HepG2 (cell line): ENCODE measurements around the gene SPTB. TPM values are rescaled to one million over a fixed set of nuclear protein-coding genes. Genes with fewer than 3 reads are reported as not detected.

Experiments
- ATAC-seq: fragments of 200-7000 bp; cut with Tn5 transposase; 3 replicates; pipeline ENCODE4 v1.9.1; 2020; ENCODE audit warnings: mild to moderate bottlenecking, moderate library complexity
- BruUV-seq: library from RNA; stranded (reverse); fragments of 400-500 nt; replicated peaks from 2 replicates; lab custom pipeline; 2021; lab: Mats Ljungman, UMichigan
- CTCF ChIA-PET: fragments of 300-600 bp; formaldehyde crosslinking; extraction: SDS; loops from one replicate; lab custom pipeline; 2021; ENCODE audit warnings: low total read pairs, inconsistent platforms, low intra/inter-chr PET ratio; lab: Yijun Ruan, JAX
- POLR2A ChIA-PET: fragments of 350-600 bp; sonication (Branson Sonifier 250); formaldehyde crosslinking; loops from one replicate; lab custom pipeline; 2020; ENCODE audit warnings: antibody characterized with exemption, inconsistent platforms; lab: Yijun Ruan, JAX
- DNase-seq: peaks from one replicate; pipeline ENCODE4 v3.0.0-alpha.2; 2015; ENCODE audit warnings: low spot score
- FAIRE-seq: peaks from 3 replicates; lab custom pipeline; 2011; peaks lifted over from hg19 to GRCh38; lab: Jason Lieb, UNC
- H2AFZ ChIP-seq: one replicate; pipeline ENCODE4 v1.6.1; 2011; ENCODE audit warnings: low read length, inconsistent platforms
- H3K27ac ChIP-seq: fragments of 300-600 bp; 3 replicates; pipeline ENCODE4 v1.8.0; 2011; ENCODE audit warnings: mixed run types, mild to moderate bottlenecking, mixed read lengths, low read length, inconsistent platforms; ENCODE audit not compliant: insufficient read depth; ENCODE audit errors: extremely low read length
- H3K27me3 ChIP-seq, 2 experiments: fragments of 200-600 bp in 1 of 2; 2 replicates in 1 of 2; 3 replicates in 1 of 2; pipeline versions ENCODE4 v1.6.0 to v1.8.0; 2011; ENCODE audit warnings: low read length in 2 of 2, mild to moderate bottlenecking in 2 of 2, moderate library complexity in 2 of 2, inconsistent platforms in 1 of 2; ENCODE audit not compliant: insufficient read depth in 2 of 2, control insufficient read depth in 1 of 2
- H3K36me3 ChIP-seq, 2 experiments: fragments of 200-600 bp in 1 of 2; replicated peaks in 1 of 2; 2 replicates in 1 of 2; 3 replicates in 1 of 2; pipeline versions ENCODE4 v1.5.1 to v1.8.0; 2011; ENCODE audit warnings: low read length in 2 of 2, inconsistent platforms in 1 of 2; ENCODE audit not compliant: insufficient read depth in 2 of 2, control insufficient read depth in 1 of 2
- H3K4me1 ChIP-seq: 2 replicates; pipeline ENCODE4 v1.5.1; 2012; ENCODE audit warnings: low read length, inconsistent platforms; ENCODE audit not compliant: insufficient read depth
- H3K4me2 ChIP-seq: 2 replicates; pipeline ENCODE4 v1.6.0; 2011; ENCODE audit warnings: low read depth, low read length, inconsistent platforms
- H3K4me3 ChIP-seq, 3 experiments: fragments of 200-600 bp in 1 of 3; sonication (generic), shearing (Covaris generic) in 1 of 3; replicated peaks in 1 of 3; 2 replicates each; pipeline ENCODE4 v1.5.1; 2011 to 2016; ENCODE audit warnings: low read length in 3 of 3, inconsistent platforms in 2 of 3, low read depth in 2 of 3, mild to moderate bottlenecking in 2 of 3, control low read depth in 1 of 3, mixed read lengths in 1 of 3; ENCODE audit not compliant: insufficient read depth in 1 of 3
- H3K79me2 ChIP-seq: one replicate; pipeline ENCODE4 v1.6.1; 2011; ENCODE audit warnings: low read length, inconsistent platforms; ENCODE audit not compliant: insufficient read depth
- H3K9ac ChIP-seq: 2 replicates; pipeline ENCODE4 v1.6.0; 2011; ENCODE audit warnings: mild to moderate bottlenecking, low read depth, low read length, inconsistent platforms; ENCODE audit not compliant: insufficient read depth
- H3K9me3 ChIP-seq: 2 replicates; pipeline ENCODE4 v1.5.1; 2012; ENCODE audit warnings: mild to moderate bottlenecking, low read length
- H4K20me1 ChIP-seq: 2 replicates; pipeline ENCODE4 v1.6.0; 2011; ENCODE audit warnings: inconsistent platforms, mild to moderate bottlenecking, low read length, moderate library complexity; ENCODE audit not compliant: insufficient read depth
- CAMTA2 ChIP-seq: sonication (generic); formaldehyde crosslinking; IDR thresholded peaks from 2 replicates; pipeline ENCODE4 v1.4.0; 2020; ENCODE audit warnings: mild to moderate bottlenecking, missing genetic modification reagents, borderline replicate concordance
- GATA4 ChIP-seq: sonication (generic); IDR thresholded peaks from 2 replicates; pipeline ENCODE4 v1.6.1; 2016; ENCODE audit warnings: antibody characterized with exemption, low read depth, borderline replicate concordance
- HMGXB4 ChIP-seq, 2 experiments: sonication (generic) in 1 of 2; formaldehyde crosslinking in 1 of 2; IDR thresholded peaks; 2 replicates each; pipeline versions ENCODE4 v1.4.0 to v1.6.1; 2018 to 2020; ENCODE audit warnings: missing genetic modification reagents in 2 of 2, borderline replicate concordance in 1 of 2, low read depth in 1 of 2, mild to moderate bottlenecking in 1 of 2, missing biosample characterization in 1 of 2
- IRX3 ChIP-seq: sonication (generic); formaldehyde crosslinking; IDR thresholded peaks from 2 replicates; pipeline ENCODE4 v1.8.1; 2023; ENCODE audit warnings: mild to moderate bottlenecking, low read depth, missing genetic modification reagents, borderline replicate concordance
- KDM3A ChIP-seq: IDR thresholded peaks from 2 replicates; pipeline ENCODE4 v1.6.1; 2018; ENCODE audit warnings: low read depth, missing compliant biosample characterization
- KLF15 ChIP-seq: sonication (generic); formaldehyde crosslinking; IDR thresholded peaks from 2 replicates; pipeline ENCODE4 v1.8.1; 2023; ENCODE audit warnings: borderline replicate concordance, mild to moderate bottlenecking, inconsistent platforms, missing genetic modification reagents, mixed read lengths
- MTA3 ChIP-seq: sonication (generic); formaldehyde crosslinking; IDR thresholded peaks from 2 replicates; pipeline ENCODE4 v1.4.0; 2020; ENCODE audit warnings: missing genetic modification reagents
- RELA ChIP-seq: sonication (generic); formaldehyde crosslinking; IDR thresholded peaks from 2 replicates; pipeline ENCODE4 v1.4.0; 2020; ENCODE audit warnings: missing genetic modification reagents
- SMYD3 ChIP-seq: sonication (generic); formaldehyde crosslinking; IDR thresholded peaks from 2 replicates; pipeline ENCODE4 v1.8.1; 2023; ENCODE audit warnings: mild to moderate bottlenecking, missing genetic modification reagents
- ZBTB49 ChIP-seq: sonication (generic); formaldehyde crosslinking; IDR thresholded peaks from 2 replicates; pipeline ENCODE4 v1.4.0; 2020; ENCODE audit warnings: missing genetic modification reagents, borderline replicate concordance
- ZNF205 ChIP-seq: IDR thresholded peaks from 2 replicates; pipeline ENCODE4 v1.6.1; 2018; ENCODE audit warnings: missing biosample characterization, missing genetic modification reagents
- ZNF687 ChIP-seq: sonication (generic); formaldehyde crosslinking; IDR thresholded peaks from 2 replicates; pipeline ENCODE4 v1.5.1; 2020; ENCODE audit warnings: mild to moderate bottlenecking, missing genetic modification reagents, moderate library complexity
- ZNF720 ChIP-seq: sonication (generic); formaldehyde crosslinking; IDR thresholded peaks from 2 replicates; pipeline ENCODE4 v1.4.0; 2020; ENCODE audit warnings: missing genetic modification reagents
- ZNF780A ChIP-seq: sonication (generic); formaldehyde crosslinking; IDR thresholded peaks from 2 replicates; pipeline ENCODE4 v1.8.0; 2022; ENCODE audit warnings: mild to moderate bottlenecking, missing genetic modification reagents, moderate library complexity
- WGBS: methylation state at CpG from one replicate; pipeline ENCODE4 v1.1.6; 2017; ENCODE audit warnings: low lambda C conversion rate; 5-methylcytosine and 5-hydroxymethylcytosine counted together
- in situ Hi-C: cut with HindIII; loops from 2 replicates; pipeline ENCODE4 v1.10.0; 2017; ENCODE audit warnings: low pct_unique_long_range_greater_than_20kb; ENCODE audit not compliant: extremely low pct_ligation_motif_present
- intact Hi-C: fragments of 100-400 bp; cut with micrococcal nuclease; formaldehyde crosslinking; loops from one replicate; pipeline ENCODE4 v1.10.0; 2022; ENCODE audit not compliant: unreplicated experiment
- polyA plus RNA-seq, 8 experiments: library from polyadenylated mRNA; depleted of rRNA in 3 of 8; stranded (reverse) in 7 of 8; unstranded in 1 of 8; fragments of >200 nt; fragmentation: Illumina TruSeq in 4 of 8; extraction: Trizol in 4 of 8; gene quantifications; 2 replicates each; pipeline versions ENCODE4 v1.2.1 to v1.2.3, GENCODE V29; 2011 to 2016; ENCODE audit warnings: low read depth in 4 of 8, missing spikeins in 1 of 8, mixed read lengths in 1 of 8; ENCODE audit not compliant: insufficient read depth in 1 of 8
- total RNA-seq, 5 experiments: library from RNA; depleted of rRNA; stranded (reverse); fragments of >200 nt; fragmentation: Illumina TruSeq; extraction: Trizol; gene quantifications; 2 replicates each; pipeline ENCODE4 v1.2.3, GENCODE V29; 2016; ENCODE audit warnings: low read depth in 1 of 5

The SPTB gene
- total and polyA plus RNA-seq, 2 of the 13 experiments (the other 11 are each of a cell fraction or from before 2014, with no cell fraction given) = 0.01 to 0.02 TPM

GRCh38 chr14:64873506-64874219, 6.0 kb downstream of the SPTB start:
- DNase-seq = no peak
- no peaks in the 10 kb centered on the region for H3K79me2 ChIP-seq
- no peak overlapping the region for H3K4me3 ChIP-seq
- no peaks in the 10 kb centered on the region for H3K4me1 ChIP-seq
- no peak overlapping the region for H2AFZ ChIP-seq
- intact Hi-C loops (no loop called here), in situ Hi-C loops (no loop called here)
- FAIRE-seq = no peak
- 0% methylated on average over 3 of the region's 3 CpGs for WGBS
- H3K9me3 ChIP-seq = no peaks in the 10 kb centered on the region
- no peak for TF ChIP-seq KLF15 (CRISPR knock-in tag)
- no peak for TF ChIP-seq MTA3 (CRISPR knock-in tag)
- no peak for TF ChIP-seq RELA (CRISPR knock-in tag)
- TF ChIP-seq IRX3 (CRISPR knock-in tag) = no peak
- TF ChIP-seq GATA4 = no peak
- TF ChIP-seq ZNF687 = no peak
- TF ChIP-seq SMYD3 (CRISPR knock-in tag) = no peak
- TF ChIP-seq HMGXB4 (CRISPR knock-in tag; IDR thresholded peaks at IDR 0.05; ENCODE audit: borderline replicate concordance in 1 of 2, low read depth in 1 of 2) = no peak
- no peak for TF ChIP-seq ZNF780A
- no peak for TF ChIP-seq CAMTA2 (CRISPR knock-in tag)
- no peak for TF ChIP-seq ZNF720
- TF ChIP-seq KDM3A (CRISPR knock-in tag) = no peak
- TF ChIP-seq ZBTB49 (CRISPR knock-in tag) = no peak
- TF ChIP-seq ZNF205 (CRISPR knock-in tag) = no peak
- ChIA-PET POLR2A (no interaction called here), CTCF (no interaction called here)
- H3K36me3 ChIP-seq = no peaks in the 10 kb centered on the region
- no TSS peak for BruUV-seq
- ATAC-seq = no peak
- no peaks in the 10 kb centered on the region for H4K20me1 ChIP-seq
- H3K9ac ChIP-seq = no peak overlapping the region
- no peak overlapping the region for H3K4me2 ChIP-seq
- H3K27me3 ChIP-seq = peaks cover 7 to 57% of the 10 kb centered on the region in 2 experiments
- H3K27ac ChIP-seq = no peak overlapping the region
